HL-60 (cell line): Measurements from ENCODE around the gene NBL1.

ENCODE experiments used
- DNase-seq, 2 experiments: peaks; one replicate each; pipeline ENCODE4 v3.0.0-alpha.2; 2010 to 2020; ENCODE audit warnings: low read depth in 1 of 2, low spot score in 1 of 2
- H3K27ac ChIP-seq: fragments of 250-450 bp; sonication (Bioruptor Pico); replicated peaks from 2 replicates; pipeline ENCODE4 v1.5.1; 2020; ENCODE audit warnings: mild to moderate bottlenecking, moderate library complexity
- H3K27me3 ChIP-seq: fragments of 250-450 bp; sonication (Bioruptor Pico); 2 replicates; pipeline ENCODE4 v1.5.1; 2021; ENCODE audit warnings: mild to moderate bottlenecking, moderate library complexity; ENCODE audit not compliant: insufficient read depth, poor library complexity, severe bottlenecking
- H3K4me3 ChIP-seq: replicated peaks from 2 replicates; pipeline ENCODE4 v1.5.1; 2011; ENCODE audit warnings: mild to moderate bottlenecking, control low read depth, low read length; ENCODE audit not compliant: insufficient read depth
- GABPA ChIP-seq: IDR thresholded peaks from 2 replicates; pipeline ENCODE4 v1.6.1; 2012; ENCODE audit warnings: low read depth
- POLR2AphosphoS5 ChIP-seq: IDR thresholded peaks from 2 replicates; pipeline ENCODE4 v1.6.1; 2012; ENCODE audit warnings: low read depth
- SPI1 ChIP-seq: IDR thresholded peaks from 2 replicates; pipeline ENCODE4 v1.6.1; 2012; ENCODE audit warnings: low read depth, mild to moderate bottlenecking, borderline replicate concordance
- TF ChIP-seq, protein P1 (sequence below): IDR thresholded peaks from one replicate; pipeline ENCODE4 v1.5.1; 2011; ENCODE audit warnings: low read length, control low read depth, inconsistent platforms; ENCODE audit not compliant: insufficient read depth
- TF ChIP-seq, protein P2 (sequence below): IDR thresholded peaks from 2 replicates; pipeline ENCODE4 v1.6.1; 2012; ENCODE audit warnings: low read depth; ENCODE audit not compliant: insufficient replicate concordance

NBL1 gene

DNA sequence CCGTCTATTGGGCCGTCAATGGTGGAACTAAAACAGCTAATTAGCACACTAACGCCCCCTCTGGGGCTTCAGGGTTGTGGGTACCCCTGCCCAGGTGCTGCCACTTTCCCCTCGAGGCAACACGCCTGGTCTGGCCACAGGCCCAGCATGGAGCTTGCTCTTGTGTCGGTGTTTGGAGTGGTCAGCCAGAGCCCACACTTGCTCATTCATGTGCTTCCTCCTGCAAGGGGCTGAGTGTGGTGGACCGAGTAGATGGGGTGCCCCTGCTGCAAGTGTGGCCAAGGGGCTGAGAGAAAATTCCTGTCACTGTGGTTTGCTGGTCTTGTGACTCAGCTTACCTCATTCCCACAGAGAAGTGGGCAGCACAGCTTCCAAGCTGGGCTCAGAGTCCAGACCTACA is 46.2 kb downstream of the NBL1 start:
- Histone ChIP-seq H3K4me3 (no peak overlapping the region), H3K27ac (no peak overlapping the region), H3K27me3 (no peaks in the 10 kb centered on the region)
- no peak for TF ChIP-seq POLR2AphosphoS5
- TF ChIP-seq, protein P1, sequence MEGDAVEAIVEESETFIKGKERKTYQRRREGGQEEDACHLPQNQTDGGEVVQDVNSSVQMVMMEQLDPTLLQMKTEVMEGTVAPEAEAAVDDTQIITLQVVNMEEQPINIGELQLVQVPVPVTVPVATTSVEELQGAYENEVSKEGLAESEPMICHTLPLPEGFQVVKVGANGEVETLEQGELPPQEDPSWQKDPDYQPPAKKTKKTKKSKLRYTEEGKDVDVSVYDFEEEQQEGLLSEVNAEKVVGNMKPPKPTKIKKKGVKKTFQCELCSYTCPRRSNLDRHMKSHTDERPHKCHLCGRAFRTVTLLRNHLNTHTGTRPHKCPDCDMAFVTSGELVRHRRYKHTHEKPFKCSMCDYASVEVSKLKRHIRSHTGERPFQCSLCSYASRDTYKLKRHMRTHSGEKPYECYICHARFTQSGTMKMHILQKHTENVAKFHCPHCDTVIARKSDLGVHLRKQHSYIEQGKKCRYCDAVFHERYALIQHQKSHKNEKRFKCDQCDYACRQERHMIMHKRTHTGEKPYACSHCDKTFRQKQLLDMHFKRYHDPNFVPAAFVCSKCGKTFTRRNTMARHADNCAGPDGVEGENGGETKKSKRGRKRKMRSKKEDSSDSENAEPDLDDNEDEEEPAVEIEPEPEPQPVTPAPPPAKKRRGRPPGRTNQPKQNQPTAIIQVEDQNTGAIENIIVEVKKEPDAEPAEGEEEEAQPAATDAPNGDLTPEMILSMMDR, result no peak
- TF ChIP-seq SPI1, result no peak
- TF ChIP-seq GABPA, result no peak
- TF ChIP-seq, protein P2, sequence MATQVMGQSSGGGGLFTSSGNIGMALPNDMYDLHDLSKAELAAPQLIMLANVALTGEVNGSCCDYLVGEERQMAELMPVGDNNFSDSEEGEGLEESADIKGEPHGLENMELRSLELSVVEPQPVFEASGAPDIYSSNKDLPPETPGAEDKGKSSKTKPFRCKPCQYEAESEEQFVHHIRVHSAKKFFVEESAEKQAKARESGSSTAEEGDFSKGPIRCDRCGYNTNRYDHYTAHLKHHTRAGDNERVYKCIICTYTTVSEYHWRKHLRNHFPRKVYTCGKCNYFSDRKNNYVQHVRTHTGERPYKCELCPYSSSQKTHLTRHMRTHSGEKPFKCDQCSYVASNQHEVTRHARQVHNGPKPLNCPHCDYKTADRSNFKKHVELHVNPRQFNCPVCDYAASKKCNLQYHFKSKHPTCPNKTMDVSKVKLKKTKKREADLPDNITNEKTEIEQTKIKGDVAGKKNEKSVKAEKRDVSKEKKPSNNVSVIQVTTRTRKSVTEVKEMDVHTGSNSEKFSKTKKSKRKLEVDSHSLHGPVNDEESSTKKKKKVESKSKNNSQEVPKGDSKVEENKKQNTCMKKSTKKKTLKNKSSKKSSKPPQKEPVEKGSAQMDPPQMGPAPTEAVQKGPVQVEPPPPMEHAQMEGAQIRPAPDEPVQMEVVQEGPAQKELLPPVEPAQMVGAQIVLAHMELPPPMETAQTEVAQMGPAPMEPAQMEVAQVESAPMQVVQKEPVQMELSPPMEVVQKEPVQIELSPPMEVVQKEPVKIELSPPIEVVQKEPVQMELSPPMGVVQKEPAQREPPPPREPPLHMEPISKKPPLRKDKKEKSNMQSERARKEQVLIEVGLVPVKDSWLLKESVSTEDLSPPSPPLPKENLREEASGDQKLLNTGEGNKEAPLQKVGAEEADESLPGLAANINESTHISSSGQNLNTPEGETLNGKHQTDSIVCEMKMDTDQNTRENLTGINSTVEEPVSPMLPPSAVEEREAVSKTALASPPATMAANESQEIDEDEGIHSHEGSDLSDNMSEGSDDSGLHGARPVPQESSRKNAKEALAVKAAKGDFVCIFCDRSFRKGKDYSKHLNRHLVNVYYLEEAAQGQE, result no peak
- DNase-seq, result no peak

DNA sequence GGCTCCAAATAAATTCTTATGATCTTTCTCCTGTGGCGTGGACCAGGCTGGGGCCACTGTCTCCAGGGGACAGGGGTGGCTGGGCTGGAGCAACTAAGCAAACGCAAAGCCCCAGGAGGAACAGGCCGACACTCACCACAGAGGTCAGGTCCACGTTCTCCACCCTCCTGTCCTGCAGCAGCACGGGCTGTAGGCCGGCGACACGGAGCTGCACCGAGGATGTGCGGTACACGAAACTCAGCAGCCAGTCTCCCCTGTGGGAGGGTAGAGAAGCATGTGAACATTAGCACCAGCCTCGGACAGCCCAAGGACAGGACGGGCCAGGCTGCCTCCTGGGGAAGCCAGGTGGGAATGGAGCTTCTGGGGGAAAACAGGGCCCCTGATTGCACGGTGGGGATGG is 50.2 kb downstream of the NBL1 start:
- Histone ChIP-seq H3K27me3 (no peaks in the 10 kb centered on the region), H3K27ac (no peak overlapping the region), H3K4me3 (no peak overlapping the region)
- TF ChIP-seq SPI1, result no peak
- no peak for TF ChIP-seq GABPA
- no peak for TF ChIP-seq POLR2AphosphoS5
- TF ChIP-seq, protein P1, result no peak
- TF ChIP-seq, protein P2, result no peak
- no peak for DNase-seq

DNA sequence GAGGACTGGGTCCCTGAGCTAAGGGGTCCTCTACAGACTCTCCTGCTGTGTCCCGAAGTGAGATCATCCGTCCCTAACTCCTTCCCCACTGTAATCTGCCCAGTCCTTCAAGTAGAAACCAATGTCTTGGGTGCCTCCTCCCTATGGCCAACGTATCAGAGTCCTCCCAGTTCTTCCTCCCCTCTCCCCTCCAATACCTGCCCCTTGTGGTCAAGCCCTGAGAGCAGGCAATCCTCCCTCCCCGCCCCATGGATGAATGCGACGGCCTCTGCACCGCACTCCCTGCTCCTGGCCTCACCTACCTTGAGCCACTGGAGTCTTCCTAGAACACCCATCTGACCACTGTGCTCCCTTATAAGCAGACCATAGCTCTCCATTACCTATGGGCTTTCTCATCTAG is 51.7 kb downstream of the NBL1 start:
- Histone ChIP-seq H3K27ac (no peak overlapping the region), H3K4me3 (no peak overlapping the region), H3K27me3 (no peaks in the 10 kb centered on the region)
- TF ChIP-seq GABPA (no peak), POLR2AphosphoS5 (no peak), SPI1 (no peak)
- TF ChIP-seq, protein P2, result no peak
- TF ChIP-seq, protein P1, result no peak
- DNase-seq, result no peak
